ENCODE data around the gene PYDC1. TPM values are rescaled to one million over a fixed set of nuclear protein-coding genes. Genes with fewer than 3 reads are reported as not detected.

The PYDC1 gene
- total RNA-seq, 1 experiment from 2014 or later = not detected

DNA sequence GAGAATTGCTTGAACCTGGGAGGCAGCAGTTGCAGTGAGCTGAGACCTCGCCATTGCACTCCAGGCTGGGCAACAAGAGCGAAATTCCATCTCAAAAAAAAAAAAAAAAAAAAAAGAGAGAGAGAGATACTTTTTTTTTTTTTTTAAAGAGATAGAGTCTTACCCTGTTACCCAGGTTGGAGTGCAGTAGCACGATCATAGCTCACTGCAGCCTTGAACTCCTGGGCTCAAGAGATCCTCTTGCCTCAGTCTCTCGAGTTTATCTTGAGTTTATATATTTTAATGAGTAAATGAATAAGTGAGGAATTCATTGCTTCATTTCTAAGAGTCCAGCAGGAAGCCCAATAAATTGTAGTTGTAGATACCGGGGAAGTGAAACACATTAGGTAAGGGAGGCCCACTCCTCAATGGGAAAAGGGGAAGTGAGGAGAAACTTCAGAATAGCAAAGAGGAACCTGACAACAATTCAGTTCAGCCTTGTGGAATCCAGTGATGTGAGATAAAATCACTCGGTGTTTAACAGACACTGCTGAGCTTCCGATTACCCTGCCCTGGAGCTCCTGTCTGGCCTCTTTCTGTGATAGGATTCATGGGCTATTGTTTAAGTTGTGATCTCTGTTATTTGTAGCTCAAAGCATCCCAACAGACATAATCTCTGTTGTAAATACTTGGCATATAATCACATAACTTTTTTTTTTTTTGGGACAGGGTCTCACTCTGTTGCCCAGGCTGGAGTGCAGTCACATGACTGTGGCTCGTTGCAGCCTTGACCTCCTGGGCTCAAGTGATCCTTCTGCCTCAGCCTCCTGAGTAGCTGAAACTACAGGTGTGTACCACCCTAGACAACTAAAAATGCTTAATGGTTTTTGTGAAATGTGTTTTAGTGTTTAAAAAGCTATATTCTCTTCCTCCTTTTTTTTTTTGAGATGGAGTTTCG, 27.1 kb upstream of the PYDC1 start:
- Mint-ChIP-seq H3K4me1 (ENCODE audit: low read depth, unreplicated experiment) (no peaks in the 10 kb centered on the region), H3K27ac (ENCODE audit: unreplicated experiment) (no peak overlapping the region), H3K36me3 (ENCODE audit: insufficient read depth, unreplicated experiment) (no peaks in the 10 kb centered on the region), H3K9me3 (ENCODE audit: unreplicated experiment) (no peaks in the 10 kb centered on the region), H3K4me3 (ENCODE audit: unreplicated experiment) (no peak overlapping the region), H3K27me3 (ENCODE audit: insufficient read depth, unreplicated experiment) (no peaks in the 10 kb centered on the region)
- Histone ChIP-seq H3K4me1 (no peaks in the 10 kb centered on the region), H3K9me3 (no peaks in the 10 kb centered on the region), H3K4me3 (ENCODE audit: low read depth, low read length) (no peak overlapping the region), H3K27me3 (replicated peaks; ENCODE audit: control insufficient read depth, insufficient read depth, low read length) (no peaks in the 10 kb centered on the region), H3K36me3 (ENCODE audit: control insufficient read depth, insufficient read depth, low read length) (no peaks in the 10 kb centered on the region)
- CTCF ChIA-PET = interaction anchor here (0.5 kb wide), 1 partner anchor 27 kb away, joined by 5 read pairs; no protein-coding TSS in a partner anchor
- intact Hi-C loops (cut with micrococcal nuclease; ENCODE audit: unreplicated experiment) = no loop called here
- POLR2A ChIA-PET = no interaction called here
- no TSS peak for BruUV-seq (replicated peaks)
- no peak for DNase-seq
- TF ChIP-seq, protein P1, sequence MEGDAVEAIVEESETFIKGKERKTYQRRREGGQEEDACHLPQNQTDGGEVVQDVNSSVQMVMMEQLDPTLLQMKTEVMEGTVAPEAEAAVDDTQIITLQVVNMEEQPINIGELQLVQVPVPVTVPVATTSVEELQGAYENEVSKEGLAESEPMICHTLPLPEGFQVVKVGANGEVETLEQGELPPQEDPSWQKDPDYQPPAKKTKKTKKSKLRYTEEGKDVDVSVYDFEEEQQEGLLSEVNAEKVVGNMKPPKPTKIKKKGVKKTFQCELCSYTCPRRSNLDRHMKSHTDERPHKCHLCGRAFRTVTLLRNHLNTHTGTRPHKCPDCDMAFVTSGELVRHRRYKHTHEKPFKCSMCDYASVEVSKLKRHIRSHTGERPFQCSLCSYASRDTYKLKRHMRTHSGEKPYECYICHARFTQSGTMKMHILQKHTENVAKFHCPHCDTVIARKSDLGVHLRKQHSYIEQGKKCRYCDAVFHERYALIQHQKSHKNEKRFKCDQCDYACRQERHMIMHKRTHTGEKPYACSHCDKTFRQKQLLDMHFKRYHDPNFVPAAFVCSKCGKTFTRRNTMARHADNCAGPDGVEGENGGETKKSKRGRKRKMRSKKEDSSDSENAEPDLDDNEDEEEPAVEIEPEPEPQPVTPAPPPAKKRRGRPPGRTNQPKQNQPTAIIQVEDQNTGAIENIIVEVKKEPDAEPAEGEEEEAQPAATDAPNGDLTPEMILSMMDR (IDR thresholded peaks at IDR 0.05; ENCODE audit: insufficient read depth in 1 of 2, low read depth in 1 of 2, low read length in 1 of 2, severe bottlenecking in 1 of 2, unreplicated experiment in 1 of 2) = no peak

DNA sequence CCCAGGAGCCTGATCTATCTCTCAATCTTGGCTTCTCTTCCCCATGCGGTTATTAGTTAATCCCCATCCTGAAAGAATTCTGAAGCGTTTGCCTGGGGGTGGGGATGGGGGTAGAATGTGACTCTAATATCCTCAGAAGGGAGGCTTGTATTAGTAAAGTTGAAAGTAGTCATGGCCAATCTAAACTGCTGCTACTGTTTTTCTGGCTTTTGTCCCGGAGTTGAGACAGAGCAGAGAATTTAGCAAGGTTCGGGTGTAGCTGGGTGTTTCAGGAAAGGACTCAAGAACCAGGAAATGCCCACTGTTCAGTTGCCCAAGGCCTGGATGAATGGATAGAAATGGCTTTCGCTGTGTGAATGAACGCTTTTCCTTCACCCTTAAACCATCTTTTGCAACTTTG, 25.3 kb upstream of the PYDC1 start:
- Histone ChIP-seq H3K4me1 (no peaks in the 10 kb centered on the region), H3K4me3 (ENCODE audit: low read depth, low read length) (no peak overlapping the region), H3K36me3 (ENCODE audit: control insufficient read depth, insufficient read depth, low read length) (no peaks in the 10 kb centered on the region), H3K9me3 (no peaks in the 10 kb centered on the region), H3K27me3 (replicated peaks; ENCODE audit: control insufficient read depth, insufficient read depth, low read length) (no peaks in the 10 kb centered on the region)
- H3K4me1 Mint-ChIP-seq (ENCODE audit: low read depth, unreplicated experiment) = no peaks in the 10 kb centered on the region
- no TSS peak for BruUV-seq (replicated peaks)
- ChIA-PET CTCF (no interaction called here), POLR2A (no interaction called here)
- H3K4me3 Mint-ChIP-seq (ENCODE audit: unreplicated experiment) = no peak overlapping the region
- H3K27me3 Mint-ChIP-seq (ENCODE audit: insufficient read depth, unreplicated experiment) = peaks cover 3% of the 10 kb centered on the region
- H3K27ac Mint-ChIP-seq (ENCODE audit: unreplicated experiment) = no peak overlapping the region
- H3K9me3 Mint-ChIP-seq (ENCODE audit: unreplicated experiment) = no peaks in the 10 kb centered on the region
- no peaks in the 10 kb centered on the region for H3K36me3 Mint-ChIP-seq (ENCODE audit: insufficient read depth, unreplicated experiment)
- no peak for DNase-seq
- TF ChIP-seq, protein P1 (IDR thresholded peaks at IDR 0.05; ENCODE audit: insufficient read depth in 1 of 2, low read depth in 1 of 2, low read length in 1 of 2, severe bottlenecking in 1 of 2, unreplicated experiment in 1 of 2) = no peak
- intact Hi-C loops (cut with micrococcal nuclease; ENCODE audit: unreplicated experiment) = no loop called here

DNA sequence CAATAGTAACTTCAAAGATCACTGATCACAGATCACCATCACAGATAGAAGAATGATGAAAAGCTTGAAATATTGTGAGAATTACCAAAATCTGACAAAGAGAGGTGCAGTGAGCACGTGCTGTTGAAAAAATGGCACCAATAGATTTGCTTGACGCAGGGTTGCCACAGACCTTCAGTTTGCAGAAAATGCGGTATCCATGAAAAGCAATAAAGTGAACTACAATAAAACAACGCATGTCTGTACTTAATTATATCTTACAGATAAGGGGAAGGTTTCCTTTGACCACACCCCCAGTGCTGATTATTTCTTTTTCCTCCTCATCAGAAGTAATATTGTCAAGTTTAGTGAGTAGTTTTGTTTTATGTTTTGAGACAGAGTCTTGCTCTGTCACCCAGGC, 21.1 kb upstream of the PYDC1 start:
- POLR2A ChIA-PET = no interaction called here
- DNase-seq = no peak
- no peaks in the 10 kb centered on the region for H3K4me1 ChIP-seq
- no peak overlapping the region for H3K4me3 ChIP-seq (ENCODE audit: low read depth, low read length)
- intact Hi-C loops (cut with micrococcal nuclease; ENCODE audit: unreplicated experiment) = no loop called here
- Mint-ChIP-seq H3K9me3 (ENCODE audit: unreplicated experiment) (no peaks in the 10 kb centered on the region), H3K36me3 (ENCODE audit: insufficient read depth, unreplicated experiment) (no peaks in the 10 kb centered on the region), H3K4me1 (ENCODE audit: low read depth, unreplicated experiment) (no peaks in the 10 kb centered on the region), H3K4me3 (ENCODE audit: unreplicated experiment) (no peak overlapping the region), H3K27ac (ENCODE audit: unreplicated experiment) (no peak overlapping the region), H3K27me3 (ENCODE audit: insufficient read depth, unreplicated experiment) (peaks cover 3% of the 10 kb centered on the region)
- CTCF ChIA-PET = no interaction called here
- H3K36me3 ChIP-seq (ENCODE audit: control insufficient read depth, insufficient read depth, low read length) = no peaks in the 10 kb centered on the region
- BruUV-seq (replicated peaks) = no TSS peak
- H3K9me3 ChIP-seq = no peaks in the 10 kb centered on the region
- TF ChIP-seq, protein P1 (IDR thresholded peaks at IDR 0.05; ENCODE audit: insufficient read depth in 1 of 2, low read depth in 1 of 2, low read length in 1 of 2, severe bottlenecking in 1 of 2, unreplicated experiment in 1 of 2) = no peak
- H3K27me3 ChIP-seq (replicated peaks; ENCODE audit: control insufficient read depth, insufficient read depth, low read length) = no peaks in the 10 kb centered on the region

Data from Caco-2 (cell line).